Neural progenitor cell (in vitro differentiated cells): ENCODE measurements around the gene LRP1B. TPM values are rescaled to one million over a fixed set of nuclear protein-coding genes. Genes with fewer than 3 reads are reported as not detected.

Experiments
- DNase-seq: peaks from one replicate; pipeline ENCODE4 v3.0.0-alpha.2; 2016; ENCODE audit warnings: low spot score
- H2AFZ ChIP-seq: fragments of 200-600 bp; sonication (generic); replicated peaks from 2 replicates; pipeline ENCODE4 v1.6.1; 2016; ENCODE audit warnings: antibody characterized with exemption
- H3F3A ChIP-seq: fragments of 200-600 bp; sonication (generic); 2 replicates; pipeline ENCODE4 v1.6.1; 2016; ENCODE audit warnings: antibody characterized with exemption, low read depth
- H3K27ac ChIP-seq: fragments of 200-600 bp; sonication (generic); 2 replicates; pipeline ENCODE4 v1.5.1; 2016; ENCODE audit warnings: mild to moderate bottlenecking
- H3K27me3 ChIP-seq: fragments of 200-600 bp; sonication (generic); 2 replicates; pipeline ENCODE4 v1.6.1; 2016; ENCODE audit warnings: mild to moderate bottlenecking, moderate library complexity
- H3K36me3 ChIP-seq: fragments of 200-600 bp; sonication (generic); 2 replicates; pipeline ENCODE4 v1.5.1; 2016
- H3K4me1 ChIP-seq: fragments of 200-600 bp; sonication (generic); 2 replicates; pipeline ENCODE4 v1.6.1; 2016; ENCODE audit warnings: mixed run types
- H3K4me2 ChIP-seq: fragments of 200-600 bp; sonication (generic); 2 replicates; pipeline ENCODE4 v1.6.1; 2016
- H3K4me3 ChIP-seq: fragments of 200-600 bp; sonication (generic); 2 replicates; pipeline ENCODE4 v1.5.1; 2016
- H3K79me2 ChIP-seq: fragments of 200-600 bp; sonication (generic); 2 replicates; pipeline ENCODE4 v1.6.1; 2016; ENCODE audit warnings: low read depth
- H3K9ac ChIP-seq: fragments of 200-600 bp; sonication (generic); 2 replicates; pipeline ENCODE4 v1.6.1; 2016
- H3K9me3 ChIP-seq: fragments of 200-600 bp; sonication (generic); 2 replicates; pipeline ENCODE4 v1.5.1; 2016; ENCODE audit warnings: low read depth
- H4K20me1 ChIP-seq: fragments of 200-600 bp; sonication (generic); 2 replicates; pipeline ENCODE4 v1.6.1; 2016; ENCODE audit warnings: low read depth
- H3K27ac Mint-ChIP-seq: 3 replicates; pipeline ENCODE4 v1.8.0; 2021; ENCODE audit warnings: mixed read lengths
- H3K27me3 Mint-ChIP-seq: 2 replicates; pipeline ENCODE4 v1.8.0; 2022; ENCODE audit warnings: low read depth, mild to moderate bottlenecking, inconsistent platforms, moderate library complexity, mixed read lengths; ENCODE audit not compliant: insufficient read depth
- H3K36me3 Mint-ChIP-seq: 3 replicates; pipeline ENCODE4 v1.8.0; 2021; ENCODE audit warnings: mixed read lengths
- H3K4me1 Mint-ChIP-seq: 3 replicates; pipeline ENCODE4 v1.8.0; 2021; ENCODE audit warnings: mixed read lengths
- H3K4me3 Mint-ChIP-seq: 3 replicates; pipeline ENCODE4 v1.8.0; 2021; ENCODE audit warnings: mild to moderate bottlenecking, moderate library complexity, mixed read lengths
- H3K9me3 Mint-ChIP-seq: 3 replicates; pipeline ENCODE4 v1.8.0; 2020; ENCODE audit warnings: mixed read lengths
- EZH2 ChIP-seq: fragments of 200-600 bp; sonication (generic); IDR thresholded peaks from 2 replicates; pipeline ENCODE4 v1.6.1; 2017; ENCODE audit warnings: antibody characterized with exemption, mild to moderate bottlenecking, moderate library complexity
- EZH2phosphoT487 ChIP-seq: fragments of 200-600 bp; sonication (generic); IDR thresholded peaks from 2 replicates; pipeline ENCODE4 v1.6.1; 2017; ENCODE audit warnings: antibody characterized with exemption
- total RNA-seq: library from RNA; depleted of rRNA; stranded (reverse); fragments of >200 nt; gene quantifications from 2 replicates; pipeline ENCODE4 v1.2.3, GENCODE V29; 2015; ENCODE audit warnings: low replicate concordance
- TF ChIP-seq, protein P1 (sequence below): fragments of 200-600 bp; sonication (generic); IDR thresholded peaks from 2 replicates; pipeline ENCODE4 v1.5.1; 2017; ENCODE audit warnings: antibody characterized with exemption, mild to moderate bottlenecking

Gene LRP1B
- total RNA-seq, 1 donor from 2014 or later = not detected

DNA sequence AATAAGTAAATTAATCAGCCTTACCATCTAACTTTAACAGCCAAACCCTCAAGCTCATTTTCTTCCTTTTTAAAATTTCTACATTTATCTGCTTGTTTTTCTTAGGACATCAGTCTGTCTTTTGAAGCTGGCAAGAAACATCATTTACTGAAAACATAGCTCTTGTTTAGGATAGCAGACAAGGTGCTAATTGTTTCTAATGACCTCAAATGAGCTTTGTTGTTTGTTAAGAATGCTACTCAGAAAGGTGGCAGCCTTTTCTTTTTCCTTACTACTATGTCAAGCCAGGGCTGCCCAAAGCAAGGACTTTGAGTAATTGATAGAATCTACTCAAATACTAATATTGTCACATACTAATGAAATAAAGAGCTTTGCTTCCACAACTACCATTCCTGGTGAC lies 171.8 kb downstream of the LRP1B start:
- no peaks in the 10 kb centered on the region for H3K36me3 ChIP-seq
- H3K79me2 ChIP-seq = no peaks in the 10 kb centered on the region
- H2AFZ ChIP-seq = no peak overlapping the region
- no peaks in the 10 kb centered on the region for H4K20me1 ChIP-seq
- no peak overlapping the region for H3K27ac Mint-ChIP-seq
- H3K4me3 ChIP-seq = no peak overlapping the region
- no peak overlapping the region for H3K9ac ChIP-seq
- no peaks in the 10 kb centered on the region for H3K9me3 Mint-ChIP-seq
- no peak overlapping the region for H3K4me2 ChIP-seq
- H3K4me1 Mint-ChIP-seq = no peaks in the 10 kb centered on the region
- no peaks in the 10 kb centered on the region for H3K36me3 Mint-ChIP-seq
- no peaks in the 10 kb centered on the region for H3F3A ChIP-seq
- TF ChIP-seq, protein P1, sequence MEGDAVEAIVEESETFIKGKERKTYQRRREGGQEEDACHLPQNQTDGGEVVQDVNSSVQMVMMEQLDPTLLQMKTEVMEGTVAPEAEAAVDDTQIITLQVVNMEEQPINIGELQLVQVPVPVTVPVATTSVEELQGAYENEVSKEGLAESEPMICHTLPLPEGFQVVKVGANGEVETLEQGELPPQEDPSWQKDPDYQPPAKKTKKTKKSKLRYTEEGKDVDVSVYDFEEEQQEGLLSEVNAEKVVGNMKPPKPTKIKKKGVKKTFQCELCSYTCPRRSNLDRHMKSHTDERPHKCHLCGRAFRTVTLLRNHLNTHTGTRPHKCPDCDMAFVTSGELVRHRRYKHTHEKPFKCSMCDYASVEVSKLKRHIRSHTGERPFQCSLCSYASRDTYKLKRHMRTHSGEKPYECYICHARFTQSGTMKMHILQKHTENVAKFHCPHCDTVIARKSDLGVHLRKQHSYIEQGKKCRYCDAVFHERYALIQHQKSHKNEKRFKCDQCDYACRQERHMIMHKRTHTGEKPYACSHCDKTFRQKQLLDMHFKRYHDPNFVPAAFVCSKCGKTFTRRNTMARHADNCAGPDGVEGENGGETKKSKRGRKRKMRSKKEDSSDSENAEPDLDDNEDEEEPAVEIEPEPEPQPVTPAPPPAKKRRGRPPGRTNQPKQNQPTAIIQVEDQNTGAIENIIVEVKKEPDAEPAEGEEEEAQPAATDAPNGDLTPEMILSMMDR = no peak
- TF ChIP-seq EZH2 (no peak), EZH2phosphoT487 (no peak)
- H3K4me1 ChIP-seq = no peaks in the 10 kb centered on the region
- H3K27me3 ChIP-seq = no peaks in the 10 kb centered on the region
- DNase-seq = no peak
- H3K27me3 Mint-ChIP-seq = no peaks in the 10 kb centered on the region
- H3K4me3 Mint-ChIP-seq = no peak overlapping the region
- no peaks in the 10 kb centered on the region for H3K9me3 ChIP-seq
- no peak overlapping the region for H3K27ac ChIP-seq

GRCh38 chr2:141957827-141958450 lies 172.9 kb downstream of the LRP1B start:
- Histone ChIP-seq H3K27ac (no peak overlapping the region), H3F3A (no peaks in the 10 kb centered on the region), H2AFZ (peak overlapping the region; percentile 19), H3K36me3 (no peaks in the 10 kb centered on the region), H3K9me3 (no peaks in the 10 kb centered on the region), H3K4me2 (no peak overlapping the region), H3K9ac (no peak overlapping the region), H3K27me3 (no peaks in the 10 kb centered on the region), H3K4me1 (no peaks in the 10 kb centered on the region), H3K79me2 (no peaks in the 10 kb centered on the region), H3K4me3 (no peak overlapping the region), H4K20me1 (no peaks in the 10 kb centered on the region)
- Mint-ChIP-seq H3K36me3 (no peaks in the 10 kb centered on the region), H3K27me3 (no peaks in the 10 kb centered on the region), H3K4me3 (no peak overlapping the region), H3K9me3 (no peaks in the 10 kb centered on the region), H3K27ac (no peak overlapping the region), H3K4me1 (no peaks in the 10 kb centered on the region)
- no peak for DNase-seq
- no peak for TF ChIP-seq EZH2
- no peak for TF ChIP-seq EZH2phosphoT487
- TF ChIP-seq, protein P1 = no peak

- Histone ChIP-seq H4K20me1 (no peaks in the 10 kb centered on the region), H2AFZ (no peak overlapping the region), H3K27ac (no peak overlapping the region), H3F3A (no peaks in the 10 kb centered on the region), H3K9me3 (no peaks in the 10 kb centered on the region), H3K4me3 (no peak overlapping the region), H3K79me2 (no peaks in the 10 kb centered on the region), H3K4me1 (no peaks in the 10 kb centered on the region), H3K9ac (no peak overlapping the region), H3K27me3 (no peaks in the 10 kb centered on the region), H3K36me3 (no peaks in the 10 kb centered on the region), H3K4me2 (no peak overlapping the region)
- Mint-ChIP-seq H3K4me3 (no peak overlapping the region), H3K4me1 (no peaks in the 10 kb centered on the region), H3K36me3 (no peaks in the 10 kb centered on the region), H3K9me3 (no peaks in the 10 kb centered on the region), H3K27me3 (no peaks in the 10 kb centered on the region), H3K27ac (no peak overlapping the region)
- DNase-seq = no peak
- TF ChIP-seq EZH2phosphoT487 = no peak
- no peak for TF ChIP-seq EZH2
- TF ChIP-seq, protein P1 = no peak
These were observed 173.5 kb downstream of the LRP1B start for GRCh38 chr2:141957321-141957720.
